ENCODE results near the gene MAP3K5. TPM values are rescaled to one million over a fixed set of nuclear protein-coding genes. Genes with fewer than 3 reads are reported as not detected.

The MAP3K5 gene
- total and polyA plus RNA-seq, 2 of the 8 experiments (the other 6 are each of a cell fraction or from before 2014, with no cell fraction given) = 0.63 to 2.6 TPM

DNA sequence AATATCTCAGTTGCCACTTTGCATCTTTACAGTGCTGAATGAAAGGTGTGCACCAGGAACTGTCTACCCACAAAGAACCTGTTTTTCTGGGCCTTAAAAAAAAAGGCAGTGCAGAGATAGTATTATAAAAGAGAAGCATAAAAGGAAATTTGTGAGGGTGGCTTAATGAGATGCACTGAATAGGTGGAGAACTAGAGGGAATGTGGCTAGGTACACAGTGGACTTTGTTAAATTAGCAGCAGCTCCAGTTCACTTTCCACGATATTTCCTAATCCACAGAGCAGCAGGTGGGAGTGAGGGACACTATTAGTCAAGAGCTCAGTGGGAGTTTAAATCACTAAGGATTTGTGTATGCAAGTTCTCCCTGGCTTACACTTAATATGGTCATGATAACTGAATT, 280.9 kb downstream of the MAP3K5 start:
- Histone ChIP-seq H3K79me1 (ENCODE audit: low read depth, low read length) (peaks cover 3% of the 10 kb centered on the region; the same call in 1 of the 2 replicates), H3K4me2 (ENCODE audit: insufficient read depth in 1 of 2, low read depth in 2 of 2, low read length in 2 of 2) (no peak overlapping the region), H2BK120ac (replicated peaks; ENCODE audit: low read depth, low read length) (no peak overlapping the region), H2AFZ (ENCODE audit: low read length) (no peak overlapping the region), H2BK12ac (ENCODE audit: low read depth, low read length) (no peak overlapping the region), H3K23ac (ENCODE audit: insufficient read length) (no peak overlapping the region), H4K20me1 (replicated peaks in 1 of 2; ENCODE audit: control insufficient read depth in 1 of 2, insufficient read depth in 2 of 2, low read length in 2 of 2) (peaks cover 0 to 1% of the 10 kb centered on the region in 2 experiments), H4K5ac (ENCODE audit: insufficient read length, low read depth, low read length) (no peak overlapping the region), H2BK5ac (ENCODE audit: low read depth, low read length) (no peak overlapping the region), H3K4me1 (replicated peaks in 1 of 4; ENCODE audit: control insufficient read depth in 3 of 4, insufficient read depth in 4 of 4, low read length in 3 of 4) (peaks cover 0 to 12% (median 4%) of the 10 kb centered on the region in 4 experiments; a peak in 3 of 7 replicates), H3K27ac (ENCODE audit: low read depth, low read length) (no peak overlapping the region), H3K27me3 (replicated peaks in 1 of 4; ENCODE audit: control insufficient read depth in 3 of 4, extremely low read depth in 1 of 4, insufficient read depth in 3 of 4, low read length in 3 of 4) (no peaks in the 10 kb centered on the region), H2AK5ac (ENCODE audit: low read depth, low read length) (no peak overlapping the region), H4K91ac (replicated peaks; ENCODE audit: insufficient read length, low read length) (no peak overlapping the region), H3K79me2 (ENCODE audit: control insufficient read depth in 1 of 2, insufficient read depth in 2 of 2, low read length in 2 of 2) (peaks cover 0 to 90% of the 10 kb centered on the region in 2 experiments; a peak in 3 of 4 replicates), H3K18ac (ENCODE audit: extremely low read depth, low read length) (no peak overlapping the region), H3K4me3 (ENCODE audit: extremely low read depth in 1 of 4, insufficient read depth in 2 of 4, low read depth in 3 of 4, low read length in 4 of 4) (no peak overlapping the region), H4K8ac (ENCODE audit: extremely low read depth, insufficient read depth, low read length) (no peak overlapping the region), H2BK15ac (ENCODE audit: low read length) (no peak overlapping the region), H3K4ac (replicated peaks; ENCODE audit: insufficient read length, low read depth, low read length) (no peak overlapping the region), H3K14ac (ENCODE audit: insufficient read length) (no peak overlapping the region), H3K23me2 (ENCODE audit: low read depth, low read length) (no peaks in the 10 kb centered on the region), H2BK20ac (ENCODE audit: low read length) (no peak overlapping the region), H3K9ac (replicated peaks in 1 of 4; ENCODE audit: extremely low read depth in 1 of 4, low read depth in 3 of 4, low read length in 3 of 4) (no peak overlapping the region), H3K56ac (replicated peaks; ENCODE audit: insufficient read length, low read depth, low read length) (no peak overlapping the region), H3K36me3 (ENCODE audit: control insufficient read depth in 2 of 4, insufficient read depth in 4 of 4, low read length in 3 of 4) (no peaks in the 10 kb centered on the region; a peak in 1 of 8 replicates), H3K9me3 (ENCODE audit: insufficient read depth in 2 of 2, low read depth in 1 of 2, low read length in 1 of 2) (no peaks in the 10 kb centered on the region)
- 80% methylated on average over 1 of the region's 1 CpG; no CpG with 5 or more reads in 1 of the 2 experiments for WGBS, 2 experiments (ENCODE audit: extremely low coverage in 1 of 2, insufficient coverage in 1 of 2, insufficient read length in 1 of 2, insufficient replicate concordance in 2 of 2, low coverage in 1 of 2, low lambda C conversion rate in 2 of 2, missing lambda C conversion rate in 1 of 2)
- DNase-seq (ENCODE audit: low read depth in 1 of 2, low spot score in 2 of 2) (peak in 1 of 2 experiments; percentile 8), FAIRE-seq (no peak)
- TF ChIP-seq GTF2F1 (IDR thresholded peaks at IDR 0.05; ENCODE audit: borderline replicate concordance, low read depth, low read length) (no peak), YY1 (IDR thresholded peaks at IDR 0.05; ENCODE audit: low read depth, low read length) (no peak), RBBP5 (IDR thresholded peaks at IDR 0.05; ENCODE audit: borderline replicate concordance, low read depth, low read length) (no peak), BACH1 (IDR thresholded peaks at IDR 0.05; ENCODE audit: low read length) (no peak), CREB1 (IDR thresholded peaks at IDR 0.05) (no peak), RFX5 (IDR thresholded peaks at IDR 0.05; ENCODE audit: borderline replicate concordance, low read depth, low read length) (no peak), NANOG (IDR thresholded peaks at IDR 0.05; ENCODE audit: insufficient read depth, low read depth, low read length, poor library complexity, severe bottlenecking) (no peak), TAF7 (optimal IDR thresholded peaks at IDR 0.05; ENCODE audit: borderline replicate concordance, low read depth, low read length) (no peak)
- ChIA-PET CTCF (ENCODE audit: partially characterized antibody) (interaction anchor here (0.8 to 1.5 kb wide), 3 partner anchors 10 to 34 kb away, joined by 3 to 6 read pairs (median 3); no protein-coding TSS in a partner anchor), POLR2A (ENCODE audit: partially characterized antibody) (no interaction called here)

Data from H1 (cell line).